NCI-H1694 treated with DMSO at 0.1 percent for 48 hours (cell line): ENCODE measurements around the gene INTS15.
"Not testable (repeated sequence)": the region's sequence is repeated elsewhere in the genome, so short reads cannot be mapped to it uniquely, and the experiment has no call there.

ENCODE experiments used
- DNase-seq: peaks from one replicate; lab custom pipeline; 2025; lab: John Stamatoyannopoulos, UW

Gene INTS15

DNA sequence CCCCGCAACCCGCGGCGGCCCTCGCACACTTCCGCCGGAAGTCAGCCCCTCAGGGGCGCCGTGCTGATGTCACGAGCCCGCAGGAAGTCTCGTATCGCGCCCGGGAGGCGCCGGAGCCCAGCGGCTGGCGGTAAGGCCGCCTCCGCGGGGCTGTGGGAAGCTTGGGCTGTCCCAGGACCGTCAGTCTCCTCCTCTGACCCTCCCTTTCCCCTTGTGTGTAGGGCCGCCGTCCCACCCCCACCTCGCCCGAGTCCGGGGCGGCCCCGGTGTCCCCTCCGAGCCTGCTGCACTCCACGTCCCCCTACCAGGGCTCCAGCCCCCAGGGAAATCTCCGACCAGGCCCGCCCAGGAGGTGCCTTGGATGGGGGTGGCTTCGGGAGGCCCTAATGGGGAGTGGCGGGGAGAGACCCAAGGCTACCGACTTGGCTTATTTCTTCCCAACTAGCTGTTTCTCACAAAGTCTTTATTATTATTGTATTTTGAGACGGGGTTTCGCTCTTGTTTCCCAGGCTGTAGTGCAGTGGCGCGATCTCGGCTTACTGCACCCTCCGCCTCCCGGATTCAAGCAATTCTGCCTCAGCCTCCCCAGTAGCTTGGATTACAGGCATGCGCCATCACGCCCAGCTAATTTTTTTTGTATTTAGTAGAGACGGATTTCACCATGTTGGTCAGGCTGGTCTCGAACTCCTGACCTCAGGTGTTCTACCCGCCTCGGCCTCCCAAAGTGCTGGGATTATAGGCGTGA is 12.3 kb upstream of the INTS15 start, which contains the start of gene ZDHHC4:
Gene ZDHHC4 (plus strand): TSS at position 86 of the 745 bp plus-strand sequence. CDS start 3,108 bp downstream, outside the sequence.
- DNase-seq = peak; percentile 78

GRCh38 chr7:6578114-6579084 is 11.4 kb upstream of the INTS15 start:
- DNase-seq = no peak

GRCh38 chr7:6579446-6579845 is 10.4 kb upstream of the INTS15 start:
- no peak for DNase-seq

DNA sequence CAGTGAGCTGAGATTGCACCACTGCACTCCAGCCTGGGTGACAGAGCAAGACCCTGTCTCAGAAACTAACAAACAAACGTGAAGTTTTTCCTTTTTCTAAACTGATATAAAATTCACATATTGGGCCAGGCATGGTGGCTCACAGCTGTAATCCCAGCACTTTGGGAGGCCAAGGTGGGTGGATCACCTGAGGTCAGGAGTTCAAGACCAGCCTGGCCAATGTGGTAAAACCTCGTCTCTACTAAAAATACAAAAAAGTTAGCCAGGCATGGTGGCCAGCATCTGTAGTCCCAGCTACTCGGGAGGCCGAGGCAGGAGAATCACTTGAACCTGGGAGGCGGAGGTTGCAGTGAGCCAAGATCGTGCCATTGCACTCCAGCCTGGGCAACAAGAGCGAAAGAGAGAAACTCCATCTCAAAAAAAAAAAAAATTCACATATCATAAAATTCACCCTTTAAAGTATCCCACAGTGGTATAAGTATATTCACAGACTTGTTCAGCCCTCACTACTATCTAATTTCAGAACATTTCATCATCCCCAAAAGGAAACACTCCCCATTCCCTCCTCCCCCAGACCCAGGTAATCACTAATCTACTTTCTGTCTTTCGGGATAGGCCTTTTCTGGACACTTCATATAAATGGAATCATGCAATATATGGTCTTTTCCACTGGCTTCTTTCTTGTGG is 3.9 kb upstream of the INTS15 start:
- DNase-seq = not testable (repeated sequence)

DNA sequence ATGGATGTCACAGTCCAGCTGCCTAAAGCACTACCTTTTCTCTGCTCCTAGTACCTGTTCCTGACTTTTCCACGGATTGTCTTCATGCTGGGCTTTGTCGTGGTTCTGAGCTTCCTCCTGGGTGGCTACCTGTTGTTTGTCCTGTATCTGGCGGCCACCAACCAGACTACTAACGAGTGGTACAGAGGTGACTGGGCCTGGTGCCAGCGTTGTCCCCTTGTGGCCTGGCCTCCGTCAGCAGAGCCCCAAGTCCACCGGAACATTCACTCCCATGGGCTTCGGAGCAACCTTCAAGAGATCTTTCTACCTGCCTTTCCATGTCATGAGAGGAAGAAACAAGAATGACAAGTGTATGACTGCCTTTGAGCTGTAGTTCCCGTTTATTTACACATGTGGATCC is 1.3 kb upstream of the INTS15 start:
- no peak for DNase-seq

DNA sequence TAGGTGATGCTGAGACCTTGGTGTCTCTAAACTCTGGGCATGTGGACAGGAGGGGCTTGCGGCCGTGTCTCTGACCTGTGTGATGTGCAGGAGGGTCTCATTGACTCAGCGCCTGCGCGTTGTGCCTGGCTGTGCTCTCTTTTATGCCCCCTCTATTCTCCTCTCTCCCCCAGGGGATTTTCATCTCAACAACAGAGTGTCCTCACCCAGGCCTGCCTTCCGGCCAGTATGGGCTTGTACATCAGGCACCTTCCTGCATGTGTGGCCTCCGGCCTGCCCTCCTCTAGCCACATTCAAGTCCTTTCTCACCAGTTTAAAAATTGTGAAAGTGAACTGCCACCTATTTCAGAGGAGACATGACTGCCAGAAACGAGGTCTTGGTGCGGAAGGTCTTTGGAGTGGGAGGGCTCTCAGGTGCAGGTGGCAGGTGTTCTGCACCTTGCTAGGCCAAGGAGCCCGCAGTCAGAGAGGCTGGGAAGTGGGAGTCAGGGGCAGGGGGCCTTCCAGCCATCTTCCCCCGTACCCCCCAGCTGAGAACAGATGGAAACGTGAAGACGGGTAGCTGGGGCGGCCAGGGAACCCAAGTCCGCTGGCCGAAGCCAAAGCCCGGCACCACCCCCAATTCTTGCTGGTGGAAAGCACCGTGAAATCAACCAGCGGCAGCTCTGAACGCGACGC is 531 bp upstream of the INTS15 start:
- DNase-seq = no peak

DNA sequence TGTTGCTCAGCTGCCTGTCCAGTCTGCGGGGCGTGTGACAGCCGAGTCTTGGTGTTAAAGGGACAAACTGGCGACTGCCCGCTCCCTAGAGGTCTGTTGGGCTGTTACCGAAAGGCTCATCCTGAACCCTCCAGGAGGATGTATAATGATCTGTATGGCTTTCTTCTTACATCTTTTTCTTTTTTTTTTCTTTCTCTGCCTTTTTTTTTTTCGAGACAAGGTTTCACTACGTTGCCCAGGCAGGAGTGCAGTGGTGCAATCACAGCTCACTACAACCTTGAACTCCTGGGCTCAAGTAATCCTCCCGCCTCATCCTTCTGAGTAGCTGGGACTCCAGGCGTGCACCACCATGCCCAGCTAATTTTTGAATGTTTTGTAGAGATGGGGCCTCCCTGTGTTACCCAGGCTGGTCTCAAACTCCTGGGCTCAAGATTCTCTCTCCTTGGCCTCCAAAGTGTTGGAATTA is 857 bp downstream of the INTS15 start:
- no peak for DNase-seq

DNA sequence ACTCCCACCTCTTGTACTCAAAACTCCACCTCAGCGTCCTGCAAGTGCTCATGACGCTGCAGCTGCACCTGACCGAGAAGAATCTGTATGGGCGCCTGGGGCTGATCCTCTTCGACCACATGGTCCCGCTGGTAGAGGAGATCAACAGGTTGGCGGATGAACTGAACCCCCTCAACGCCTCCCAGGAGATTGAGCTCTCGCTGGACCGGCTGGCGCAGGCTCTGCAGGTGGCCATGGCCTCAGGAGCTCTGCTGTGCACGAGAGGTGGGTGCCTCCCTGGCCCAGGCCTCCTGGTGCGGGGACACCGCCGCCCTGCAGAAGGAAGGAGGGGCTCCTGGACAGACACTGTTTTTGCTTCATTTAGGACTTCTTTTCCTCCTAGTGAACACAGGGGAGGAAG is 10.3 kb downstream of the INTS15 start:
- DNase-seq = no peak

GRCh38 chr7:6604458-6604857 is 14.6 kb downstream of the INTS15 start:
- no peak for DNase-seq

GRCh38 chr7:6606866-6607583 is 17.2 kb downstream of the INTS15 start:
- no peak for DNase-seq

GRCh38 chr7:6607651-6608051 is 17.8 kb downstream of the INTS15 start:
- no peak for DNase-seq

DNA sequence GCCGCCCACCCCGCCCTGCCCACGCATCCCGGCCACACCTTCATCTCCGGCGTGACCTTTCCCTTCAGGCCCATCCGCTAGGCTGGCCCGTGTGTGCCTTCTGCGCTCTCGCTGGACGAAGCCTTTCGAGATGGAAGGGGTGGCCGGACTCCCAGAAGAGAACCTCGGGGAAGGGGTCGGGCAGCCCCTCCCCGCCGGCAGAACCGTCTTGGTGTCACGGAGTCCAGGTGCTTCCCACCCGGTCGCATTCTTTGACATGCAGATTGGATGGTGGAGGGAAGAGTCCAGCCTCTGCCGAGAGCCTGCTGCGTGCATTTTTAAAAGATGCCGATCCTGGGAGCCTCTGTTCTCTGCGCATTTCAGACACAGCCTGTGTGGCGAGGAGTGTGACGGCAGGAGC is 18.3 kb downstream of the INTS15 start:
- no peak for DNase-seq

GRCh38 chr7:6608794-6609193 is 19.0 kb downstream of the INTS15 start:
- no peak for DNase-seq

GRCh38 chr7:6612819-6613218 is 23.0 kb downstream of the INTS15 start:
- no peak for DNase-seq

GRCh38 chr7:6613706-6614105 is 23.9 kb downstream of the INTS15 start:
- no peak for DNase-seq

DNA sequence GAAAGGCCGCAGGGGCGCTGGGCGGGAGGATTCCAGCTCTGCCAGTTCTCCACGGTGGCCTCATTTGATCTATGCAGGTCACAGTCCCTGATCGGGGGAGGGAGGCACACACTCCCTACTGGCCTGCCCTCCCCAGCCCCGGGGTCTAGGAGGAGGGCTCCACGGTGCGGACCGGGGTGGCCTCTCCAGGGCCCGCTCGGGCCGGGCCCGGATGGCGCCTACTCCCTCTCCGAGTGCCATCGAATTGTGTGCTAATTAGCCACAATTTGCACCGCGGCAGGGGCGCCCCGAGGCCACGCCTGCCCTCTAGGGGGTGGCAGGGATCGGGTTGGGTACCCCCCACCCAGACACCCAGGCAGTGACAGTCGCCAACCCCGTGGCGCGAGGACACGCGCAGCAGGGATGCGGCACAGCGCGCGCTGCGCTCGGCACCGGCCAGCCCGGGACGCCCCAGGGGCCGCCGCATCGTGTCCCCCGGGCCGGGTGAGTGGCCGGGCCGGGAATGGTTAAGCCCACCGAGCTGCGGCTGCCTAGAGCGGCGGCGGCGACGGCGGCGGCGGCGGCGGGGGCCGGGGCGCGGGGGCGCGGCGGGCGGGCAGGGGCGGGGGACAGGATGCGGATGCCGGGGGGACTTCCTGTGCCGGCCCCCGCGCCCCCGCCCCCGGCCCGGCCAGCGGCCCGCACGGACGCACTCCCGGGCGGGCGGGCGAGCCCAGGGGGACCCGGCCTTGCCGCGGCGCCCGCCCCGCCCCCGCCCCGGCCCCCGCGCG is 25.3 kb downstream of the INTS15 start, which contains the start of gene ZNF853:
Gene ZNF853 (plus strand): TSS at position 658 of the 770 bp plus-strand sequence. CDS start 565 bp downstream, outside the sequence.
- no peak for DNase-seq

- DNase-seq = no peak
Observed at GRCh38 chr7:6615723-6616555, 26.1 kb downstream of the INTS15 start.

GRCh38 chr7:6616854-6617643 is 27.2 kb downstream of the INTS15 start:
- DNase-seq = no peak
